NCI-H460 (cell line): ENCODE data around the gene VAX1. TPM values are rescaled to one million over a fixed set of nuclear protein-coding genes. Genes with fewer than 3 reads are reported as not detected.
A peak's percentile ranks its signal among the peaks of the same experiment; 100 is the strongest.

Experiments used
- DNase-seq: peaks from one replicate; pipeline ENCODE4 v3.0.0-alpha.2; 2016; ENCODE audit warnings: low read depth; ENCODE audit errors: extremely low read depth
- total RNA-seq: library from RNA; depleted of rRNA; stranded (reverse); fragments of >200 nt; shearing (Covaris generic); gene quantifications from 2 replicates; pipeline ENCODE4 v1.2.3, GENCODE V29; 2014

The VAX1 gene
- total RNA-seq, 1 experiment from 2014 or later = 0.25 TPM

GRCh38 chr10:117164592-117165537 lies 26.8 kb upstream of the VAX1 start:
- DNase-seq = no peak

- DNase-seq = no peak
These were observed 26.0 kb upstream of the VAX1 start for GRCh38 chr10:117163954-117164548.

GRCh38 chr10:117163061-117163953 lies 25.2 kb upstream of the VAX1 start:
- DNase-seq = no peak

GRCh38 chr10:117162093-117163060 lies 24.3 kb upstream of the VAX1 start:
- no peak for DNase-seq

- no peak for DNase-seq
These were observed 23.4 kb upstream of the VAX1 start for GRCh38 chr10:117161386-117162033.

GRCh38 chr10:117160567-117160966 lies 22.5 kb upstream of the VAX1 start:
- DNase-seq = no peak

GRCh38 chr10:117159390-117159789 lies 21.3 kb upstream of the VAX1 start:
- DNase-seq = no peak

GRCh38 chr10:117158297-117158696 lies 20.2 kb upstream of the VAX1 start:
- DNase-seq = no peak

- no peak for DNase-seq
These were observed 14.6 kb upstream of the VAX1 start for GRCh38 chr10:117152668-117153067.

- DNase-seq = no peak
These were observed 10.2 kb upstream of the VAX1 start for GRCh38 chr10:117148284-117148683.

- DNase-seq = no peak
These were observed 6.9 kb upstream of the VAX1 start for GRCh38 chr10:117145019-117145418.

- no peak for DNase-seq
These were observed 5.2 kb upstream of the VAX1 start for GRCh38 chr10:117143103-117143823.

- no peak for DNase-seq
These were observed 2.4 kb upstream of the VAX1 start for GRCh38 chr10:117140525-117140902.

GRCh38 chr10:117139581-117140524 lies 1.8 kb upstream of the VAX1 start:
- no peak for DNase-seq

GRCh38 chr10:117138838-117139580 lies 939 bp upstream of the VAX1 start:
- no peak for DNase-seq

- DNase-seq = peak; percentile 31
These were observed 799 bp downstream of the VAX1 start for GRCh38 chr10:117137031-117137910.
